ENCODE data around the gene LAD1.

Gene LAD1

DNA sequence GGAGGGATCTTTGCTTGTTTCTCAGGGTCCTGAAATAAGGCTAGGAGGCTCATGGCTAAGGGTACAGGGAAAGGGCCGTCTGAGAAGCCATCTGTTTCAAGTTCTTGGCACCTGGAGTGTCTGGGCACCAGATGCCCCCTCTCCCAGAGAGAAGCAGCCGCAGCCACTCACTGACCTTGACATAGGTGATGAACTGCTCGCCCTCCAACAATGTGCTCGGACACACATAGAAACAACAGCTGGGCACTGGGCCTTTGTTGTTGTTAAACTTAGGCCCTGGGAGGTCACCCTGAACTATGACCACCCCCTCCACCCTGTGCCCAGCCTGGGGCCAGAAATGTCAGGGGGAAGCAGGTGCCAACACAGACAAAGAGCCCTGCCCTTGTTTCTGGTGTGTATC, 31.7 kb upstream of the LAD1 start:
- no peaks in the 10 kb centered on the region for H4K20me1 ChIP-seq (ENCODE audit: insufficient read depth, low read length)
- no peak overlapping the region for H3K27ac ChIP-seq (ENCODE audit: low read depth, low read length, poor library complexity, severe bottlenecking)
- no peak overlapping the region for H3K4me3 ChIP-seq (ENCODE audit: low read depth, low read length, poor library complexity, severe bottlenecking)
- H2AFZ ChIP-seq (ENCODE audit: low read length) = no peak overlapping the region
- H3F3A ChIP-seq (ENCODE audit: insufficient read depth, low read length) = no peaks in the 10 kb centered on the region
- no peaks in the 10 kb centered on the region for H3K27me3 ChIP-seq (ENCODE audit: insufficient read depth, low read length)
- TF ChIP-seq, protein P1, sequence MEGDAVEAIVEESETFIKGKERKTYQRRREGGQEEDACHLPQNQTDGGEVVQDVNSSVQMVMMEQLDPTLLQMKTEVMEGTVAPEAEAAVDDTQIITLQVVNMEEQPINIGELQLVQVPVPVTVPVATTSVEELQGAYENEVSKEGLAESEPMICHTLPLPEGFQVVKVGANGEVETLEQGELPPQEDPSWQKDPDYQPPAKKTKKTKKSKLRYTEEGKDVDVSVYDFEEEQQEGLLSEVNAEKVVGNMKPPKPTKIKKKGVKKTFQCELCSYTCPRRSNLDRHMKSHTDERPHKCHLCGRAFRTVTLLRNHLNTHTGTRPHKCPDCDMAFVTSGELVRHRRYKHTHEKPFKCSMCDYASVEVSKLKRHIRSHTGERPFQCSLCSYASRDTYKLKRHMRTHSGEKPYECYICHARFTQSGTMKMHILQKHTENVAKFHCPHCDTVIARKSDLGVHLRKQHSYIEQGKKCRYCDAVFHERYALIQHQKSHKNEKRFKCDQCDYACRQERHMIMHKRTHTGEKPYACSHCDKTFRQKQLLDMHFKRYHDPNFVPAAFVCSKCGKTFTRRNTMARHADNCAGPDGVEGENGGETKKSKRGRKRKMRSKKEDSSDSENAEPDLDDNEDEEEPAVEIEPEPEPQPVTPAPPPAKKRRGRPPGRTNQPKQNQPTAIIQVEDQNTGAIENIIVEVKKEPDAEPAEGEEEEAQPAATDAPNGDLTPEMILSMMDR (IDR thresholded peaks at IDR 0.05; ENCODE audit: low read length) = no peak
- TF ChIP-seq EZH2 (IDR thresholded peaks at IDR 0.05; ENCODE audit: borderline replicate concordance, low read length) = no peak
- H3K9me3 ChIP-seq (ENCODE audit: low read length) = no peaks in the 10 kb centered on the region
- H3K4me2 ChIP-seq (ENCODE audit: low read length) = no peak overlapping the region
- no peaks in the 10 kb centered on the region for H3K4me1 ChIP-seq (ENCODE audit: insufficient read depth, low read length, severe bottlenecking)
- no peak overlapping the region for H3K9ac ChIP-seq (ENCODE audit: low read length)
- no peaks in the 10 kb centered on the region for H3K9me2 ChIP-seq (ENCODE audit: low read depth, low read length)
- H3K36me3 ChIP-seq (ENCODE audit: insufficient read depth, low read length) = no peaks in the 10 kb centered on the region
- no peaks in the 10 kb centered on the region for H3K79me2 ChIP-seq (ENCODE audit: insufficient read depth, low read length)

DNA sequence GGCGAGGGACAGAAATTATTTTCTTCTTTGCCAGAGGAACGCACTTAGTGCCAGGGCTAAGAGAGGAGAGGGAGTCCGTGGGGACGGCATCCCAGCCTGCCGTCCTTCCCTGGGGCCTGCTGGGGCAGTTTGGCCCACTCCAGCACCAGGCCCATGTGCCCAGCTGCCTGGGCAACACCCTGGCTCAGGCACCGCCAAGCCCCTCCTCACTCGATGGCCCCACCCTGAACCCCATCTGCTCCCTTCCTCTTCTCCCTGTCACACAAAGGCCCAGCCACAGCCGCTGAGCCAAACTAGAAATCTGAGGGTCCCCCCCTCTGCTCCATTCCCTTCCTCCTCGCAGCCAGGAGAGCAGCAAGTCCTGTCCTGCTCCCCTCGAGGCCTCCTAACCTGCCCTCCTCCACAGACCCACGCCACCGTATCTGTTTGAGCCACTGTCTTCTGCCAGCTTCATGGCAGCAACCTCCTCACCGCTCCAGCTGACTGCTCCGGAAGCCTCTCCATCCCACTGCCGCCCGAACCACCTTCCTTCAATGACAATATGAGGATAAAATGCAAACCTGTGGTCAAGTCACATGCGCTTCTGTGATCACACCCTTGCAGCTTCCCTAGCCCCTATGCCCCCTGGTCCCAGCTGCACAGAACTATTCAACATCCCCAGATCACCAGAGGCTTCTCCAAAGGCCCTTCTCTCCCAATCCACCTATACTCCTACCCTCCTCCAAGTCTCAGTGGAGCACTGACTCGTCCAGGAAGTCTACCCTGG, 30.8 kb upstream of the LAD1 start:
- Histone ChIP-seq H3K9ac (ENCODE audit: low read length) (no peak overlapping the region), H3K27ac (ENCODE audit: low read depth, low read length, poor library complexity, severe bottlenecking) (no peak overlapping the region), H2AFZ (ENCODE audit: low read length) (no peak overlapping the region)

DNA sequence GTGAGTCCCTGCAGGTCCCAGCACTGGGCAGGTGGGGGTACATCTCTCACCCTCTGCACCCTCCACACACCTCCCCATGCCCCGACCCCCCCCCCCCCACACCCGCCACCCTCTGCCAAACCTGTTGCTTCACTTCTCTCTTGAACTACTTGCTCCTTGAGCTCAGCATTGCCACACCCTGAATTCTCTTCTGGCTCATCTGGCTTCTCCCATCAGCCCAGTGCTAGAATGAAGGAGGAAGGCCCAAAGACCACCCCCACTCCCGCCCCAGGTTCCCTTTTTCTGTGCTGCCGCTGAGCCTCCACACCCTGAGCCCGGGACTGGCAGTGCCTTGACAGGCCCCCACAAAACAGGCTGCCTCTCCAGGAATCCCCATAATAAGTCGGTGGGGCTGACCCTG, 28.8 kb upstream of the LAD1 start:
- no peaks in the 10 kb centered on the region for H3F3A ChIP-seq (ENCODE audit: insufficient read depth, low read length)
- H3K27ac ChIP-seq (ENCODE audit: low read depth, low read length, poor library complexity, severe bottlenecking) = no peak overlapping the region
- no peak overlapping the region for H2AFZ ChIP-seq (ENCODE audit: low read length)
- H3K9me3 ChIP-seq (ENCODE audit: low read length) = no peaks in the 10 kb centered on the region
- no peaks in the 10 kb centered on the region for H4K20me1 ChIP-seq (ENCODE audit: insufficient read depth, low read length)
- H3K4me2 ChIP-seq (ENCODE audit: low read length) = no peak overlapping the region
- H3K9ac ChIP-seq (ENCODE audit: low read length) = no peak overlapping the region
- TF ChIP-seq EZH2 (IDR thresholded peaks at IDR 0.05; ENCODE audit: borderline replicate concordance, low read length) = no peak
- TF ChIP-seq, protein P1 (IDR thresholded peaks at IDR 0.05; ENCODE audit: low read length) = no peak
- H3K27me3 ChIP-seq (ENCODE audit: insufficient read depth, low read length) = no peaks in the 10 kb centered on the region
- H3K4me3 ChIP-seq (ENCODE audit: low read depth, low read length, poor library complexity, severe bottlenecking) = no peak overlapping the region
- H3K79me2 ChIP-seq (ENCODE audit: insufficient read depth, low read length) = no peaks in the 10 kb centered on the region
- H3K36me3 ChIP-seq (ENCODE audit: insufficient read depth, low read length) = no peaks in the 10 kb centered on the region
- no peaks in the 10 kb centered on the region for H3K9me2 ChIP-seq (ENCODE audit: low read depth, low read length)
- no peaks in the 10 kb centered on the region for H3K4me1 ChIP-seq (ENCODE audit: insufficient read depth, low read length, severe bottlenecking)

More for the DNA sequence above, 30.8 kb upstream of the LAD1 start:
- H3K27me3 ChIP-seq (ENCODE audit: insufficient read depth, low read length) = no peaks in the 10 kb centered on the region
- no peaks in the 10 kb centered on the region for H3K9me2 ChIP-seq (ENCODE audit: low read depth, low read length)
- no peaks in the 10 kb centered on the region for H3F3A ChIP-seq (ENCODE audit: insufficient read depth, low read length)
- TF ChIP-seq, protein P1 (IDR thresholded peaks at IDR 0.05; ENCODE audit: low read length) = no peak
- no peak for TF ChIP-seq EZH2 (IDR thresholded peaks at IDR 0.05; ENCODE audit: borderline replicate concordance, low read length)
- H3K4me1 ChIP-seq (ENCODE audit: insufficient read depth, low read length, severe bottlenecking) = no peaks in the 10 kb centered on the region
- H3K36me3 ChIP-seq (ENCODE audit: insufficient read depth, low read length) = no peaks in the 10 kb centered on the region
- H3K9me3 ChIP-seq (ENCODE audit: low read length) = no peaks in the 10 kb centered on the region
- H4K20me1 ChIP-seq (ENCODE audit: insufficient read depth, low read length) = no peaks in the 10 kb centered on the region
- no peaks in the 10 kb centered on the region for H3K79me2 ChIP-seq (ENCODE audit: insufficient read depth, low read length)
- no peak overlapping the region for H3K4me2 ChIP-seq (ENCODE audit: low read length)
- H3K4me3 ChIP-seq (ENCODE audit: low read depth, low read length, poor library complexity, severe bottlenecking) = no peak overlapping the region

Data from OCI-LY1 (cell line).